ENCODE measurements around the gene CD2AP. TPM values are rescaled to one million over a fixed set of nuclear protein-coding genes. Genes with fewer than 3 reads are reported as not detected.
"Not testable (repeated sequence)": the region's sequence is repeated elsewhere in the genome, so short reads cannot be mapped to it uniquely, and the experiment has no call there.

The CD2AP gene
- total RNA-seq, 1 experiment from 2014 or later = 29.7 TPM

GRCh38 chr6:47556459-47556858 is 78.9 kb downstream of the CD2AP start:
- not testable (repeated sequence) for DNase-seq (ENCODE audit: extremely low read depth, low read depth)

GRCh38 chr6:47563162-47563561 is 85.6 kb downstream of the CD2AP start:
- no peak for DNase-seq (ENCODE audit: extremely low read depth, low read depth)

- not testable (repeated sequence) for DNase-seq (ENCODE audit: extremely low read depth, low read depth)
Observed at GRCh38 chr6:47566602-47567001, 89.0 kb downstream of the CD2AP start.

GRCh38 chr6:47567586-47567985 is 90.0 kb downstream of the CD2AP start:
- DNase-seq (ENCODE audit: extremely low read depth, low read depth) = no peak

GRCh38 chr6:47571488-47571887 is 93.9 kb downstream of the CD2AP start:
- DNase-seq (ENCODE audit: extremely low read depth, low read depth) = no peak

GRCh38 chr6:47573109-47573508 is 95.5 kb downstream of the CD2AP start:
- no peak for DNase-seq (ENCODE audit: extremely low read depth, low read depth)

GRCh38 chr6:47574789-47575188 is 97.2 kb downstream of the CD2AP start:
- no peak for DNase-seq (ENCODE audit: extremely low read depth, low read depth)

- no peak for DNase-seq (ENCODE audit: extremely low read depth, low read depth)
Observed at GRCh38 chr6:47579040-47579439, 101.5 kb downstream of the CD2AP start.

- DNase-seq (ENCODE audit: extremely low read depth, low read depth) = no peak
Observed at GRCh38 chr6:47581591-47581990, 104.0 kb downstream of the CD2AP start.

GRCh38 chr6:47587493-47587892 is 109.9 kb downstream of the CD2AP start:
- DNase-seq (ENCODE audit: extremely low read depth, low read depth) = no peak

GRCh38 chr6:47592131-47592840 is 114.7 kb downstream of the CD2AP start:
- DNase-seq (ENCODE audit: extremely low read depth, low read depth) = no peak

GRCh38 chr6:47593979-47594378 is 116.4 kb downstream of the CD2AP start:
- DNase-seq (ENCODE audit: extremely low read depth, low read depth) = no peak

GRCh38 chr6:47595785-47596184 is 118.2 kb downstream of the CD2AP start:
- no peak for DNase-seq (ENCODE audit: extremely low read depth, low read depth)

- DNase-seq (ENCODE audit: extremely low read depth, low read depth) = no peak
Observed at GRCh38 chr6:47598367-47598766, 120.8 kb downstream of the CD2AP start.

GRCh38 chr6:47599512-47599911 is 121.9 kb downstream of the CD2AP start:
- no peak for DNase-seq (ENCODE audit: extremely low read depth, low read depth)

- no peak for DNase-seq (ENCODE audit: extremely low read depth, low read depth)
Observed at GRCh38 chr6:47603227-47603626, 125.6 kb downstream of the CD2AP start.

- no peak for DNase-seq (ENCODE audit: extremely low read depth, low read depth)
Observed at GRCh38 chr6:47603995-47604394, 126.4 kb downstream of the CD2AP start.

GRCh38 chr6:47621838-47622449 is 144.4 kb downstream of the CD2AP start:
- no peak for DNase-seq (ENCODE audit: extremely low read depth, low read depth)

GRCh38 chr6:47626782-47627181 is 149.2 kb downstream of the CD2AP start:
- no peak for DNase-seq (ENCODE audit: extremely low read depth, low read depth)

GRCh38 chr6:47628448-47629272 is 151.1 kb downstream of the CD2AP start:
- no peak for DNase-seq (ENCODE audit: extremely low read depth, low read depth)

GRCh38 chr6:47629954-47630353 is 152.4 kb downstream of the CD2AP start:
- DNase-seq (ENCODE audit: extremely low read depth, low read depth) = no peak

- DNase-seq (ENCODE audit: extremely low read depth, low read depth) = no peak
Observed at GRCh38 chr6:47630587-47630986, 153.0 kb downstream of the CD2AP start.
